Measurements from ENCODE around the gene SALL4.

- TF ChIP-seq CTCF (IDR thresholded peaks at IDR 0.05) (no peak), POLR2A (IDR thresholded peaks at IDR 0.05) (no peak)
Observed at GRCh38 chr20:51800872-51801121, 1.5 kb downstream of the SALL4 start.

Data from adrenal gland (tissue), 5 donors.